IPS DF 4.7 (cell line): ENCODE results near the gene TMEM95.
"Not testable (repeated sequence)": the region's sequence is repeated elsewhere in the genome, so short reads cannot be mapped to it uniquely, and the experiment has no call there.

Experiments
- DNase-seq: peaks from one replicate; pipeline ENCODE4 v3.0.0-alpha.2; 2013; ENCODE audit warnings: low spot score; ENCODE audit errors: extremely low read depth

TMEM95 gene

DNA sequence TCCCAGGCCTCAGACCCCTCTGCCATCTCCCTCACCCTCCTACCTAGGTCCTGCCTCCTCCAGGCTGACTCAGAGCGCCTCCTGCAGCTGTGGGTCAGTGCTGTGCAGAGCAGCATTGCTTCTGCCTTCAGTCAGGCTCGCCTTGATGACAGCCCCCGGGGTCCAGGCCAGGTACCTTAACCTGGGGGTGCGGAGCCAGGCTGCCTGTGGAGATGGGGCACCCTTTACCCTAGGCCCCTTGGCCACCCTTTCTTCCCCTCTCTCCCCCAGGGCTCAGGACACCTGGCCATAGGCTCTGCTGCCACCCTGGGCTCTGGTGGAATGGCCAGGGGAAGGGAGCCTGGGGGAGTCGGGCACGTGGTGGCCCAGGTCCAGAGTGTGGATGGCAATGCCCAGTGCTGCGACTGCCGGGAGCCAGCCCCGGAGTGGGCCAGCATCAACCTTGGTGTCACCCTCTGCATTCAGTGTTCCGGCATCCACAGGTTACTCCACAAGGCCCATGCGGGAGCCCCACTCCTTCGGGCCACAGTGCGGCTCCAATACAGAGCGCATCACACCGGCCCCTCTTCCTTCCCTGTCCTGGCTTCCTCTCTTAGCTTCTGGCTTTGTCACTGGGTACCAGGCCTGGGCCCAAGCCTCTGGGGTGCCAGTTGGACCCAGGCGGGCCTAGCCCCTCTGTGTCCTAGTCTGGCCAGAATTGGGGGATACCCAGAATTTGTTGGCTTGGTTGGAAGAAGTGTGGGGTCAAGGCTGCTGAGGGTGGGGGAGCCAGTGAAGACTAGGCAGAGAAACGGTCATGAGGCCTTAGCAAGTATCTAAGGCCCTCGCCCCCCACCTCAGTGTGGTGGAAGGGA lies 8.0 kb upstream of the TMEM95 start:
- no peak for DNase-seq

DNA sequence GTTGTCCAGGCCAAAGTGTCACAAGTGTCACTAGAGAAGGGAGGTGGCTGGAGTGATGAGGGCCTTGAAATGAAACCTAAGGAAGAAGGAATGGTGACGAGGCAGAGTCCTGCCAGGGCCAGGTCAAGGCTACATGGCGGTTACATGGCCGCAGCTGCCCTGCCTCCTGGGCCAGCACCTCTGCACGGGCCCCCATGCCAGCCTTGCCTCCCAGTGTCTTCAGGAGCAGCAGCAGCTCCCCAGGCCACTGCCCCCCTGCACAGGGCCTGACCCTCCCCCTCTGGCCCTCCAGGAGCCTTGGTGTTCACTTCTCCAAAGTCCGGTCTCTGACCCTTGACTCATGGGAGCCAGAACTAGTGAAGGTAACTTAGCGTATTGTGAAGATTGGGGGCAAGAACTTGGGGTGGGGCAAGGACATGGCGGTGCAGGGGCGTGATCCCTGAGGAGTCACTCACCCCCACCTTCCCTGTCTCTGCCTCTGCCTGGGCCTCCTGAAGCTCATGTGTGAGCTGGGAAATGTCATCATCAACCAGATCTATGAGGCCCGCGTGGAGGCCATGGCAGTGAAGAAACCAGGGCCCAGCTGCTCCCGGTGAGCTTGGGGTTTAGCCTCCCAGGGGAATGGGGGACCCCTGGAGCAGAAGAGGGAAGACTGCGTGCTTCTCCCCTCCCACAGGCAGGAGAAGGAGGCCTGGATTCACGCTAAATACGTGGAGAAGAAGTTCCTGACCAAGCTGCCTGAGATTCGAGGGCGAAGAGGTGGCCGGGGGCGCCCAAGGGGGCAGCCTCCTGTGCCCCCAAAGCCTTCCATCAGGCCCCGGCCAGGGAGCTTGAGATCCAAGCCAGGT lies 7.1 kb upstream of the TMEM95 start:
- no peak for DNase-seq

DNA sequence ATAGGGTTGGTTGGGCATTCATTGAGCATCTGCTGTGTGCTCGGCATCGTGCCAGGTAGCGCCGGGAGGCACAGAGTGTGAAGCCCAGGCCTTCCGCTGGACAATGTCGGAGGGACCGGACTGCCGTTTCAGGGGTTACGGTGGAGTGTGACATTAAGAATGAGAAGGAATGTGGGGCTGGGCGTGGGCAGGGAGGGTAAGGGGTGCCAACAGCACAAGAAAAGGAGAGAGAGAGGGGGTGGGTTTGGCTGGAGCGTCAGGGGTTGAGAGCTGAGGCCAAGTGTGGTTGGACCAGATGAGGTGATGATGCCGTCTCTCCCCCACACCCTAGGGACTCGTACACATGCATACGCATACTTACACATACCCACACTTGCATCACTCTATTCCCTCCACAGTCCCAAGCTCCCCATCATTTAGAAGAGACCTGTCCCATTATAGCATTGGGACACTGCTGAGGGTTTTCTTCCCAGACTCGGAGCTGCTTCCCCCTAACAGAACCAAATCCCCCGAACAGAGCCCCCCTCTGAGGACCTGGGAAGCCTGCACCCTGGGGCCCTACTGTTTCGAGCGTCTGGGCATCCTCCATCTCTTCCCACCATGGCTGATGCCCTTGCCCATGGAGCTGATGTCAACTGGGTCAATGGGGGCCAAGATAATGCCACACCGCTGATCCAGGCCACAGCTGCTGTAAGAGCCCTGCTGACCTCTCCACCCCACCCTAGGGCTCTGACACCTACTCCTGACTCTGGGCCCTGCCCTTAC lies 6.3 kb upstream of the TMEM95 start:
- DNase-seq = no peak

DNA sequence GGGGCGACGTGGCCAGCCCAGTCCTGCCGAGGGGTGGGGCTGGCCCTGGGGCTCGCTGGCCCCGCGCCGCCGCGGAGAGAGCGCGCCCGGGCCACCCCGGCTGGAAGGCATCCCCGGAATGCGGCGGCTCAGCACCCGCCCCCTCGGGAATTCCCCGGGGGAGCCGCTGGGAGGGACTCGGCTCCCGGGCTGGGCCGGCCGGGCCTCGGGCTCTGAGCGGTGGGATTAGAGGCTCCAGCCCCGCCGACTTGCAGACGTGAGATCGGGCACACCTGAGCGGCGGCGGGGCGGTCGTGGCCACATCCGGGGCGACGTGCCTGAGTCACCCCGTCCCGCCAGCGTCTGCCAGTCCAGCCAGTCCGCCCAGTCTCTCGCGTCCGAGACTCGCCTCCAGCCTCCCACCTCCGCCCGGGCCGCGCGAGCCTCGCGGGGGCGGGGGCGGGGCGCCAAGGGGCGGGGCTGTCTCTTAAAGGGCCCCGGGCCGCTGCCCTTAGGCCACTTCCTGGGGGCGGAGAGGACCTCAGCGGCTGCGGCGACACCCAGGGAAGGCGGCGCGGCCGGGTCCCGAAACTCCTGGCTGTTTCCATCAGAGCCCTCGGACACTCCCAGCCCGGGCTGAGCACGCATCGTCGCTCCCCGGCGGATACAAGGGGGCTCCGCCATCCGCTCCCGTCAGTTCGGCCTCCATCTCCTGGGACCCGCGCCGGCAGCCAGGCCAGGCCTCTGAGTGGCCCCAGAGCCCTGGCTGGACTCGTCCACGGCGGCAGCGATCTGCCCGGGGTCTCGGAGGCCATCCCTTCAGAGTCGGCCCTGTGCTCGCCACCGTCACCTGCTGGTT lies 3.1 kb upstream of the TMEM95 start, which contains the start of gene KCTD11:
KCTD11 (plus strand) TSS at position 498 of the 838 bp plus-strand sequence.
- DNase-seq = no peak

DNA sequence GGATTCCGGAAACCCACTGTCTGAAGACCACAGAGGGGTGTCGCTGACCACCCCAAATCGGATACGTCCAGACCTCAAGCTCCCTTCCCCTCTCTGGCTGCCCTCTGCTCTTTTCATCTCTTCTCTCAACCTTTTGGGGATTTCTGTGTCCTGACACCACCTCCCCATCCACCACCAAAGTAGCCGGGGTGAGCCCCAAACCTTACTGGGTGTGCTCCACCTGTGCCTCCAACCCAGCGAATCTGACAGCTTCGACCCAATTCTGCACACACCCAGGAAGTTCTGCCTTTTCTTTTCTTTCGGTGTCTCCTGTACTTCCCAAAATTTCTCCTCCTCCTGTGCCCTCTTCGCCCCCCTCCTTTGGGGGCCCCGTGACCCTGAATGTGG lies 2.5 kb upstream of the TMEM95 start:
- no peak for DNase-seq

DNA sequence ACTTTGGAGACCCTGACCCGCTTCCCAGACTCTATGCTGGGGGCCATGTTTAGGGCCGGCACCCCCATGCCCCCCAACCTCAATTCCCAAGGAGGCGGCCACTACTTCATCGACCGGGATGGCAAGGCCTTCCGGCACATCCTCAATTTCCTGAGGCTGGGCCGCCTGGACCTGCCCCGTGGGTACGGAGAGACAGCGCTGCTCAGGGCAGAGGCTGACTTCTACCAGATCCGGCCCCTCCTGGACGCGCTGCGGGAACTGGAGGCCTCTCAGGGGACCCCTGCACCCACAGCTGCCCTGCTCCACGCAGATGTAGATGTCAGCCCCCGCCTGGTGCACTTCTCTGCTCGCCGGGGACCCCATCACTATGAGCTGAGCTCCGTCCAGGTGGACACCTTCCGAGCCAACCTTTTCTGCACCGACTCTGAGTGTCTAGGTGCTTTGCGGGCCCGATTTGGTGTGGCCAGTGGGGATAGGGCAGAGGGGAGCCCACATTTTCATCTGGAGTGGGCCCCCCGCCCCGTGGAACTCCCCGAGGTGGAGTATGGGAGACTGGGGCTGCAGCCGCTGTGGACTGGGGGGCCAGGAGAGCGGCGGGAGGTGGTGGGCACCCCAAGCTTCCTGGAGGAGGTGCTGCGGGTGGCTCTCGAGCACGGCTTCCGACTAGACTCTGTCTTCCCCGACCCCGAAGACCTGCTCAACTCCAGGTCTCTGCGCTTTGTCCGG lies 1.9 kb upstream of the TMEM95 start:
- DNase-seq = no peak

DNA sequence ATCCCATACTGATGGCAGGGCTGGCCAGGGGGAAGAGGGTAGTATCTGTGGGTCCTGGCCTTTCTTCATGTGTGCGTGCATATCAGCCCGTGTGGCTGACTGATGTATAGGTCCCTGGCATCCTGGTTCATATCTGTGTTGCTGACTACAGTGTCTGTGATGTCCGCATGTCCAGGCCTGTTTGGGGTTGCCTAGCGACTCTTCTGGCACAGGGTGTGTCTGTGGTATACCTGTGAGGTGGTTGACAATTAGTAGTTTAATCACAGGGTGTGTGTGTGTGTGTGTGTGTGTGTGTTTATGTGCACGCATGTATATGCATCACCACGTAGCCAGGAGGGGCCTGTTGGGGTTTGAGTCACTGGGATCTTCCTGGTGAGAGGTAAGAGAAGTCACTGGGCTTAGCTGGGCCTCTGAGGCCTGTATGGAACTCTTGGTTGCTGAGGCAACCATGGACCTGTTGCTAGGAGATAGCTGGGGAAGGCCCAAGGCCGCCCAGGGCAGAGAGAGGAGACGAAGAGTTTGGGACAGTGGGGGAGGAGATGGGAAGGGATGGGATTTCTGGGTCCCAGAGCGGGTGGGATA lies 603 bp upstream of the TMEM95 start:
- no peak for DNase-seq

DNA sequence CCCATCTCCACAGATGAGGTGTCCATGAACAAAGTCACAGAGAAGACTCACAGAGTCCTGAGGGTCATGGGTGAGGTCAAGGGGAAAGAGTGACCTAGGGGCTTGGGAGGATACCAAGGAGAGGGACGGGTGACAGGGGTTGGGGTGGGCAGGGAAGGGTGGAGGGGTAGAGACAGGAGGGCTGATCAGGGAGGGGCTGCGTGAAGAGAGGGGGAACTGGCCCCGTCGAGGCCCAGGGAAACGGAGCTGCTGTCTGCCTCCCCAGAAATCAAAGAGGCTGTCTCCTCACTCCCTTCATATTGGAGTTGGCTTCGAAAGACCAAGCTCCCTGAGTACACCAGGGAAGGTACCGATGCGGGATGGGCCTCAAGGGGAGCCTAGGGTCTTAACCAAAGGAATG lies 617 bp downstream of the TMEM95 start:
- no peak for DNase-seq

DNA sequence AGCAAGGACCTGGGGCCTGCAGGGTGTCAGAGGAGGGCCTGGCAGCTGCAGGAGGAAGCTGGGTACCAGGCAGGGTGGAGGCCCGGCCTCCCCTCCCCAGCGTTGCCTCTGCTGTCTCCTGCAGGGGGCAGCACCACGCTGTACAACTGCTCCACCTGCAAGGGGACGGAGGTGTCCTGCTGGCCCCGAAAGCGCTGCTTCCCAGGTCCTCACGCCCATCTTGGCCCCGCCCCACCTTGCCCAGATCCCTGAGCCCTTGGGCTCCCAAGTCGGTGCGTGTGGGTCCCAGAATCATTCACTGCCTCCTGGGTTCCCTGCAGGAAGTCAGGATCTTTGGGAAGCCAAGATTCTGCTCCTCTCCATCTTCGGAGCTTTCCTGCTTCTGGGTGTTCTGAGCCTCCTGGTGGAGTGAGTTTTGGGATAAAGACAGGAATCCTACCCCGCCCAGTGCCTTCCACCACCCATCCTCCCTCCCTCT lies 1.2 kb downstream of the TMEM95 start:
- DNase-seq = peak; percentile 76

DNA sequence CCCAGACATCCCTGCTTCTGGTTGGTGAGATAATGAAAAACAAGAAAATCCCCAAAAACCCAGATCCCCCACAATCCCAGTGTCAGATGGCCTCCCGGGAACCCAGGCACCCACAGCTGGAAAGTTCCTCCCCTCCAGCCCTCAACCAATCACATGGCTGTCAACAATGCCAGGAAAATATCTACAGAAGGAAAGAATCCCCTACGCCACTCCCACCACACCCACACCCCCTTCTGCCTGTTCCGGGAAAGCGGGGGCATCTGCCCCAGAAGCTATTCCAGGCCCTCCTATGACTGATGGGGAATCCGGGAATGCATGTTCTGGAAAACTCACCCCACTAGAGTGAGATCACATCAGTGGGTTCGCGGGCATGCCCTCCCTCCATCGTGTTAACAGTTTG lies 1.8 kb downstream of the TMEM95 start:
- DNase-seq = no peak

DNA sequence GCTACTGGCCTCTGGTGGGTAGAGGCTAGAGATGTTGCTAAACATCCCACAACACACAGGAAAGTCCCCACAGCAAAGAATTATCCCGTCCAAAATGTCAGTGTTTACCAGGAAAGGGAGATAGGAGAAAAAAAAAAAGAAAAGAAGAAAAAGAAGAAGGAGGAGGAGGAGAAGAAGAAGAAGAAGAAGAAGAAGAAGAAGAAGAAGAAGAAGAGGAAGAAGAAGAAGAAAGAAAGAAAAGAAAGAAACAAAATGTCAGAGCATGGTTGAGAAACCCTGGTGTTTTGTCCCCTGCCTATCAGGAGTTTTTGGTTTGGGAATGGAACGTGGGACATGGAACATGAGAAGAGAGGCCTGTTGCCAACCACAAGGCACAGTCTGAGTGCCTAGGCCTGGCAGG lies 2.4 kb downstream of the TMEM95 start:
- no peak for DNase-seq

DNA sequence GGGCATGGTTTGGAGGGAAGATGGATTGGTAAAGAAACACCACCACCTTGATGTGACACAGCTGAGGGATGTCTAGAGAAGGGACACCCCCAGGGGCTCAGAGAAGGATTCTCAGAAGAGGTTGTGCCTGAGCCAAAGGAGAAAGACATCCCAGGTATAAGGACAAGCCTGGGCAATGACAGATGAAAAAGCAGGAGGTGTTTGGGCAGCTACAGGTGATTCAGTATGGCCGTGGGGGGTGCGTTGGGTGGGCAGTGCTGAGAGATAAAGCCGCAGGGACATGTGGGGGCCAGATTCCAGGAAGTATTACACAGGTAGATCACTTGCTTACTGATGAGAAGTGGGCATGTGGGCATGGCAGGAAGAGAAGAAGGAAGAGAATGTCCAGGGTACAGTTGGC lies 7.0 kb downstream of the TMEM95 start:
- DNase-seq = no peak

DNA sequence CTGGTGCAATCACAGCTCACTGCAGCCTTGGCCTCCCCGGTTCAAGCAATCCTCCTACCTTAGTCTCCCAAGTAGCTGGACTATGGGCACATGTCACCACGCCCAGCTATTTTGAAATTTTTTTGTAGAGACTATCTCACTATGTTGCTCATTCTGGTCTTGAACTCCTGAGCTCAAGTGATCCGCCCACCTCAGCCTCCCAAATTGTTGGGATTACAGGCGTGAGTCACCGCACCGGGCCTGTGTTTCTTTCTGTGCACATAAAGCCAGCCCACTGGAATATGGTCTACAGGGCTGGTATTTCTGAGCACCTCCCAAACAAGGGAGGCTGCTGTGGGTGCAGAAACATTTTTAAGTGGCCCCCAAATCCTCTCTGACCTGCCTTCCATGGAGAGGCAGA lies 8.4 kb downstream of the TMEM95 start:
- no peak for DNase-seq

DNA sequence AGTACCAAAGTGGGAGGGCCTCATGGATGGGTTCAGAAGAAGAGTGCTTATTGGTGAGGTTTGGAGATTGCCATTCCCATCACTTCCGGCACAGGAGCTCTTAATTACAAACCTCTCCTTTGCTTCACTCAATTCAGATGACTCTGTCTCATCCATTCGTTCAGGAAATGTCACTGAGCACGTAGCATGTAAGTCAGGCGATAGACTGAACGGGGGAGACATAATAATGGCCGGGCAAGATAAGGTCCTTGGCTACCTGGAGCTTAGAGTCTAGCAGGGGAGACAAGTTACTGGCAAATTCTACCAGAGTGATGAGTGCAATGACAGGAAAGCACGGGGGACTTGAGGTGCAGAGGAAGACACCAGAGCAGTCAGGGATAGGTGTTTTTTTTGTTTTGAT lies 11.0 kb downstream of the TMEM95 start:
- not testable (repeated sequence) for DNase-seq

DNA sequence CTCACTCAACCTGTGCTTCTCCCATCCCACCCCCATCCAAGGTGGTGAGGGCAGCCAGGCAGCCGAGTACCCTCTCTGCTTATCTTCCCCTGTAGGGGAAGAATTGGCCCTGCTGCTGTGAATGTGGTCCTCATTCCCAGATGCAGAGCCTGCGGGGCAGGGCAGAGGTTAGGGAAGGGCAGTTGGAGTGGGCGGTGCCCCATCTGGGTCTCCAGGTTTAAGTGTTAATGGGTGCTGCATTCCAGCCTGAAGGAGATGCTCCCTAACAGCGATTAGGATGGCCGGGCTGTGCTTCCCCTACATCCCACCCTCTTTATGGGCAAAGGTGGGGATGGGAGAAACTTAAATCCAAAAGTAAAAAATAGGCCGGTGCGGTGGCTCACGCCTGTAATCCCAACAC lies 12.1 kb downstream of the TMEM95 start:
- no peak for DNase-seq

DNA sequence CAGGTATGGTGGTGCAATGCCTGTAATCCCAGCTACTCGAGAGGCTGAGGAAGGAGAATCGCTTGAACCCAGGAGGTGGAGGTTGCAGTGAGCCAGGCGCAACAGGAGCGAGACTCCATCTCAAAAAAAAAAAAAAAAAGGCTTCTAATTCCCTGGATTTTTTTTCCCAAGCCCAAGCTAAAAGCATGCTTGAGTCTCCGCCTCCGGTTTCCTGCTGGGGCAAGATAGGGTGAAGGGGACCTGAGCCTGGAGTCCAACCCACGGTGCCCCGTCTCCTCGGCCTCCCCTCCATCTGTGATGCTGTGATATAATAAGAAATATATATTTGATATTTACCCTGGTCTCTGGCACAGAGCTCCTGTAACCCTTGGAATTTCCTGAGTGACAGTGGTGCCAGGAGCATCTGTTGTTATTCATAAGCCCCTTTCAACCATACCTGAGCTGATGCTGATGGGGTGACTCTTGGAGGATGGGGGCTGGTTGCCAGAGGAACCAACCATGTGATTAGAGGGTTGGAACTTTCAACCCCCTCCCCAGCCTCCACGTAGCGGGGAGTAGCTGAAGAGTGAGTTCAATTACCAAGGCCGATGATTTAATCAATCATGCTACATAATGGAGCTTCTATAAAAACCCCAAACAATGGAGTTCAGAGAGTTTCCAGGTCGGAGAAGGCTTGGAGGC lies 13.1 kb downstream of the TMEM95 start:
- no peak for DNase-seq

DNA sequence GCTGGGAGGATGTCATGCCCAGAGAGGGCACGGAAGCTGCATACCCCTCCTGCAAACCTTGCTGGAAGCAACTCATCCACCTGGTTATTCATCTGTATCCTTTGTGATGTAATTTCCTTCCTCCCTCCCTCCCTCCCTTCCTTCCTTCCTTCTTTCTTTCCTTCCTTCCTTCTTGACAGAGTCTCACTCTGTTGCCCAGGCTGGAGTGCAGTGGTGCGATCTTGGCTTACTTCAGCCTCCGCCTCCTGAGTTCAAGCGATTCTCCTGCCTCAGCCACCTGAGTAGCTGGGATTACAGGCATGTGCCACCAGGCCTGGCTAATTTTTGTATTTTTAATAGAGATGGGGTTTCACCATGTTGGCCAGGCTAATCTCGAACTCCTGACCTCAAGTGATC lies 13.6 kb downstream of the TMEM95 start:
- DNase-seq = not testable (repeated sequence)

DNA sequence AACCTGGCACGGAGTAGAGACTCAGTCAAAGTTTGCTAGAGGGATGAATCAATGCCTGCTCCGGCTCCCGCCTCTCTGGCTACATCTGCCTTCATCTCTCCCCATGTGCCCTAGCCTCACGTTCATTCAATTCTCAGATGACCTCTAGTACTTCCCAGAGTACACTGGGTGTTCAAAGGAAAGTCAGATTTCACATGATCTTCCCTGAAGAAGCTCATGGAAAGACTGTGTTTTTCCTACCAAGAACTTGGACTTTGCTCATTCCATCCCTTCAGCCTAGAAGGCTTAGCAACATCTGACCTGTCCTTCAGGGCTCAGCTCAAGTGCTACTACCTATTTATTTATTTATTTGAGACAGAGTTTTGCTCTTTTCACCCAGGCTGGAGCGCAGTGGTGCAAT lies 14.9 kb downstream of the TMEM95 start:
- DNase-seq = no peak

DNA sequence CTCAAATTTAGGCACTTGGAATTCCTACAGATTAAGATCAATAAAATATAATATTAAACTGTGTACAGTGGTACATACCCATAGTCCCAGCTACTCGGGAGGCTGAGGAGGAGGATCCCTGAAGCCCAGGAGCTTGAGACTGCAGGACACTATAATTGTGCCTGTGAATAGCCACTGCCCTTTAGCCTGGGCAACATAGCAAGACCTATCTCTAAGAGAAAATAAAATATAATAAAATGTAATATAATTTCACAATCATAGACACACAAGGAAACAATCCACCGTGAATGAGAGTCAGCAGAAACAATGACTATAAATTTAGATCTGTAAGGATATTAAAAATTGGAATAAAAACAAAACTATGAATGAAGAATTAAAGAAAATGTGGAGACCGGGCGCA lies 15.9 kb downstream of the TMEM95 start:
- no peak for DNase-seq
